ENCODE measurements around the gene MTERF1.

Gene MTERF1

GRCh38 chr7:91826377-91826776 lies 54.1 kb downstream of the MTERF1 start:
- peak; percentile 6 for DNase-seq

- no peak for DNase-seq
Measured at GRCh38 chr7:91824201-91824600, 56.3 kb downstream of the MTERF1 start.
